Transverse colon (tissue), 4 donors: Measurements from ENCODE around the gene PSMC3. TPM values are rescaled to one million over a fixed set of nuclear protein-coding genes. Genes with fewer than 3 reads are reported as not detected.

Experiments used
- DNase-seq: peaks from one replicate; pipeline ENCODE4 v3.0.0-alpha.2; 2019
- H3K27ac ChIP-seq, 4 donors: fragments of 200-600 bp; sonication (generic); 2 replicates each; pipeline ENCODE4 v1.5.1; 2016 to 2018; ENCODE audit warnings: inconsistent platforms in 4 of 4
- H3K27me3 ChIP-seq: fragments of 200-600 bp; sonication (generic); 2 replicates; pipeline ENCODE4 v1.5.1; 2017; ENCODE audit warnings: inconsistent platforms
- H3K36me3 ChIP-seq, 4 donors: fragments of 200-600 bp; sonication (generic); 2 replicates each; pipeline ENCODE4 v1.5.1; 2017 to 2019; ENCODE audit warnings: inconsistent platforms in 4 of 4
- H3K4me1 ChIP-seq, 4 donors: fragments of 200-600 bp; sonication (generic); 2 replicates each; pipeline ENCODE4 v1.5.1; 2017 to 2020; ENCODE audit warnings: inconsistent platforms in 4 of 4
- H3K4me3 ChIP-seq, 4 donors: fragments of 200-600 bp; sonication (generic); 1 replicate in 1 of 4; 2 replicates in 3 of 4; pipeline versions ENCODE4 v1.5.1 to v1.6.1; 2017 to 2019; ENCODE audit warnings: inconsistent platforms in 4 of 4
- H3K9me3 ChIP-seq, 2 donors: fragments of 200-600 bp; sonication (generic); 2 replicates each; pipeline ENCODE4 v1.5.1; 2017 to 2019; ENCODE audit warnings: inconsistent platforms in 2 of 2
- CTCF ChIP-seq, 5 experiments: fragments of 200-600 bp in 3 of 5; fragments of 450-650 bp in 2 of 5; sonication (generic) in 3 of 5; IDR thresholded peaks; 1 replicate in 2 of 5; 2 replicates in 3 of 5; pipeline ENCODE4 v1.5.1; 2016 to 2017; ENCODE audit warnings: antibody characterized with exemption in 5 of 5, inconsistent platforms in 3 of 5, mild to moderate bottlenecking in 2 of 5, moderate library complexity in 1 of 5
- EP300 ChIP-seq: sonication (generic); formaldehyde crosslinking; IDR thresholded peaks from one replicate; pipeline ENCODE4 v1.6.1; 2017; ENCODE audit warnings: antibody characterized with exemption, low read depth
- POLR2A ChIP-seq: fragments of 450-650 bp; IDR thresholded peaks from one replicate; pipeline ENCODE4 v1.6.1; 2016; ENCODE audit warnings: antibody characterized with exemption, mild to moderate bottlenecking, moderate library complexity
- POLR2AphosphoS5 ChIP-seq, 3 donors: sonication (generic); formaldehyde crosslinking; IDR thresholded peaks; one replicate each; pipeline ENCODE4 v1.6.1; 2016; ENCODE audit warnings: antibody characterized with exemption in 3 of 3
- whole genome bisulfite sequencing, 2 donors: methylation state at CpG; one replicate each; pipeline ENCODE4 v1.1.5; 2018; ENCODE audit warnings: low coverage in 1 of 2; 5-methylcytosine and 5-hydroxymethylcytosine counted together
- in situ Hi-C, 4 donors: fragments of 200-750 bp; cut with MboI; loops; one replicate each; pipeline versions ENCODE4 v1.15.0 to v1.15.1; 2017; ENCODE audit warnings: low sequenced_read_pairs in 3 of 4, low pct_ligation_motif_present in 1 of 4, low pct_unique_long_range_greater_than_20kb in 1 of 4
- intact Hi-C: fragments of 100-400 bp; cut with DNase I; formaldehyde crosslinking; loops from one replicate; pipeline ENCODE4 v1.15.1; 2023; ENCODE audit warnings: low total_unique reads
- total RNA-seq, 4 donors: library from RNA; depleted of rRNA; stranded (reverse); fragments of >200 nt; gene quantifications; one replicate each; pipeline ENCODE4 v1.1.0, GENCODE V29; 2016

Gene PSMC3
- total RNA-seq = 100 to 1,000 TPM in 2 of 4 donors, 10 to 100 TPM in 2; 56.5 to 252 (median 91.4) TPM

GRCh38 chr11:47426062-47426956 lies at the start of gene PSMC3:
TSS of gene PSMC3 (minus strand) at chr11:47426439. CDS start at chr11:47426279, 160 bp downstream.
- in situ Hi-C loops = no loop called here
- peak; percentile 99 for DNase-seq
- intact Hi-C loops = no loop called here
- 0% methylated on average over 3 to 62 of the region's 62 CpGs for WGBS, 2 donors
- Histone ChIP-seq H3K36me3 (peaks cover 0 to 27% (median 8%) of the 10 kb centered on the region in 4 donors), H3K27me3 (no peaks in the 10 kb centered on the region), H3K4me3 (peak within 1 kb of the TSS; percentile 68 to 97 (median 81)), H3K4me1 (peaks cover 7 to 18% (median 10%) of the 10 kb centered on the region in 4 donors), H3K9me3 (no peaks in the 10 kb centered on the region), H3K27ac (peak within 1 kb of the TSS; percentile 80 to 91 (median 88))
- TF ChIP-seq POLR2A = peak; percentile 66
- peak in 1 of 5 experiments; percentile 8 for TF ChIP-seq CTCF (IDR thresholded peaks at IDR 0.05)
- no peak for TF ChIP-seq EP300
- TF ChIP-seq POLR2AphosphoS5 (IDR thresholded peaks at IDR 0.05) = peak; percentile 39 to 70 (median 63)

- WGBS, 2 donors = 91% methylated on average over 4 of the region's 4 CpGs; no CpG with 5 or more reads in 1 of the 2 donors
- no peak for DNase-seq
- Histone ChIP-seq H3K4me3 (no peak overlapping the region), H3K36me3 (peaks cover 0 to 56% (median 23%) of the 10 kb centered on the region in 4 donors), H3K27ac (peak overlapping the region in 1 of 4 donors; percentile 9), H3K27me3 (no peaks in the 10 kb centered on the region), H3K9me3 (no peaks in the 10 kb centered on the region), H3K4me1 (peaks cover 11 to 41% (median 28%) of the 10 kb centered on the region in 4 donors)
- intact Hi-C loops = no loop called here
- TF ChIP-seq POLR2A (no peak), POLR2AphosphoS5 (IDR thresholded peaks at IDR 0.05) (no peak), EP300 (no peak)
- in situ Hi-C loops = loop anchor here in 1 of 4 donors (25.0 kb wide), 1 partner anchor 92 kb away; the partner anchor contains the start of genes CELF1 and PTPMT1
These were observed 44.4 kb upstream of the PSMC3 start for GRCh38 chr11:47470671-47471070.

GRCh38 chr11:47469361-47470179 lies 43.3 kb upstream of the PSMC3 start:
- peaks cover 0 to 47% (median 18%) of the 10 kb centered on the region in 4 donors for H3K36me3 ChIP-seq
- 85 to 86% methylated on average over 5 to 7 of the region's 7 CpGs for WGBS, 2 donors
- in situ Hi-C loops = loop anchor here in 1 of 4 donors (25.0 kb wide), 1 partner anchor 93 kb away; the partner anchor contains the start of genes CELF1 and PTPMT1

More at GRCh38 chr11:47469361-47470179, 43.3 kb upstream of the PSMC3 start:
- DNase-seq = no peak
- intact Hi-C loops = no loop called here
- TF ChIP-seq POLR2A (no peak), POLR2AphosphoS5 (IDR thresholded peaks at IDR 0.05) (no peak), EP300 (no peak), CTCF (IDR thresholded peaks at IDR 0.05) (no peak)
- H3K4me3 ChIP-seq = no peak overlapping the region
- no peaks in the 10 kb centered on the region for H3K27me3 ChIP-seq
- H3K9me3 ChIP-seq = no peaks in the 10 kb centered on the region
- peak overlapping the region in 3 of 4 donors; percentile 5 to 75 (median 67) for H3K27ac ChIP-seq
- peaks cover 11 to 45% (median 28%) of the 10 kb centered on the region in 4 donors for H3K4me1 ChIP-seq
